Stimulated activated naive CD8-positive, alpha-beta T cell treated with anti-CD3 and anti-CD28 coated beads, Interleukin-15, amount 100 ng/mL, for 72 hours (primary cell): Measurements from ENCODE around the gene SPOCK1.

Experiments
- ATAC-seq: fragments of 150-1000 bp; cut with Tn5 transposase; 2 replicates; pipeline ENCODE4 v1.10.0; 2021; ENCODE audit warnings: mild to moderate bottlenecking, moderate library complexity
- DNase-seq, 2 donors: peaks; one replicate each; pipeline ENCODE4 v3.0.0; 2021 to 2022
- H3K27ac Mint-ChIP-seq, 2 donors: one replicate each; pipeline ENCODE4 v1.8.0; 2022; ENCODE audit warnings: mild to moderate bottlenecking in 2 of 2, mixed read lengths in 2 of 2, moderate library complexity in 2 of 2
- H3K27me3 Mint-ChIP-seq: one replicate; pipeline ENCODE4 v1.8.0; 2022; ENCODE audit warnings: mixed read lengths
- H3K4me1 Mint-ChIP-seq: one replicate; pipeline ENCODE4 v1.8.0; 2022; ENCODE audit warnings: mild to moderate bottlenecking, mixed read lengths
- H3K4me3 Mint-ChIP-seq, 2 donors: one replicate each; pipeline ENCODE4 v1.8.0; 2022; ENCODE audit warnings: mild to moderate bottlenecking in 2 of 2, mixed read lengths in 2 of 2, moderate library complexity in 1 of 2
- H3K9me3 Mint-ChIP-seq, 2 donors: one replicate each; pipeline ENCODE4 v1.8.0; 2022; ENCODE audit warnings: mixed read lengths in 2 of 2

SPOCK1 gene

GRCh38 chr5:137058089-137058488 is 441.0 kb downstream of the SPOCK1 start:
- H3K27ac Mint-ChIP-seq, result no peak overlapping the region
- H3K27me3 Mint-ChIP-seq, result no peaks in the 10 kb centered on the region
- H3K4me3 Mint-ChIP-seq, result no peak overlapping the region
- ATAC-seq (no peak), DNase-seq (no peak)
- H3K9me3 Mint-ChIP-seq, result no peaks in the 10 kb centered on the region
- no peaks in the 10 kb centered on the region for H3K4me1 Mint-ChIP-seq

- no peak for ATAC-seq
Observed at GRCh38 chr5:137056676-137057075, 442.4 kb downstream of the SPOCK1 start.

GRCh38 chr5:137055271-137055872 is 443.8 kb downstream of the SPOCK1 start:
- ATAC-seq, result no peak

More at GRCh38 chr5:137056676-137057075, 442.4 kb downstream of the SPOCK1 start:
- H3K27me3 Mint-ChIP-seq, result no peaks in the 10 kb centered on the region
- DNase-seq, result no peak
- no peak overlapping the region for H3K27ac Mint-ChIP-seq
- H3K4me1 Mint-ChIP-seq, result no peaks in the 10 kb centered on the region
- H3K4me3 Mint-ChIP-seq, result no peak overlapping the region
- H3K9me3 Mint-ChIP-seq, result no peaks in the 10 kb centered on the region

GRCh38 chr5:137054792-137055191 is 444.3 kb downstream of the SPOCK1 start:
- Mint-ChIP-seq H3K4me3 (no peak overlapping the region), H3K9me3 (no peaks in the 10 kb centered on the region), H3K27ac (no peak overlapping the region), H3K27me3 (no peaks in the 10 kb centered on the region), H3K4me1 (no peaks in the 10 kb centered on the region)
- DNase-seq (no peak), ATAC-seq (no peak)

More at GRCh38 chr5:137055271-137055872, 443.8 kb downstream of the SPOCK1 start:
- DNase-seq, result no peak
- Mint-ChIP-seq H3K9me3 (no peaks in the 10 kb centered on the region), H3K4me1 (no peaks in the 10 kb centered on the region), H3K27me3 (no peaks in the 10 kb centered on the region), H3K4me3 (no peak overlapping the region), H3K27ac (no peak overlapping the region)

- Mint-ChIP-seq H3K4me3 (no peak overlapping the region), H3K4me1 (no peaks in the 10 kb centered on the region), H3K27ac (peak overlapping the region in 1 of 2 donors; percentile 52), H3K27me3 (no peaks in the 10 kb centered on the region), H3K9me3 (no peaks in the 10 kb centered on the region)
- DNase-seq (no peak), ATAC-seq (no peak)
Observed at GRCh38 chr5:137054335-137054734, 444.8 kb downstream of the SPOCK1 start.

- DNase-seq, result no peak
- Mint-ChIP-seq H3K27ac (no peak overlapping the region), H3K27me3 (no peaks in the 10 kb centered on the region), H3K9me3 (no peaks in the 10 kb centered on the region), H3K4me1 (no peaks in the 10 kb centered on the region), H3K4me3 (no peak overlapping the region)
- ATAC-seq, result no peak
Observed at GRCh38 chr5:137051161-137051560, 448.0 kb downstream of the SPOCK1 start.

GRCh38 chr5:137040641-137041340 is 458.3 kb downstream of the SPOCK1 start:
- H3K27me3 Mint-ChIP-seq, result peaks cover 7% of the 10 kb centered on the region
- H3K4me3 Mint-ChIP-seq, result no peak overlapping the region
- no peak overlapping the region for H3K27ac Mint-ChIP-seq
- H3K4me1 Mint-ChIP-seq, result no peaks in the 10 kb centered on the region
- ATAC-seq (no peak), DNase-seq (no peak)
- H3K9me3 Mint-ChIP-seq, result peaks cover 12% of the 10 kb centered on the region in 2 donors

- H3K27me3 Mint-ChIP-seq, result peaks cover 7% of the 10 kb centered on the region
- DNase-seq (no peak), ATAC-seq (no peak)
- no peak overlapping the region for H3K4me3 Mint-ChIP-seq
- peaks cover 12% of the 10 kb centered on the region in 2 donors for H3K9me3 Mint-ChIP-seq
- H3K4me1 Mint-ChIP-seq, result no peaks in the 10 kb centered on the region
- no peak overlapping the region for H3K27ac Mint-ChIP-seq
Observed at GRCh38 chr5:137040024-137040423, 459.1 kb downstream of the SPOCK1 start.

GRCh38 chr5:137037848-137038247 is 461.3 kb downstream of the SPOCK1 start:
- Mint-ChIP-seq H3K9me3 (peaks cover 11 to 12% of the 10 kb centered on the region in 2 donors), H3K27ac (no peak overlapping the region), H3K27me3 (peaks cover 7% of the 10 kb centered on the region)

GRCh38 chr5:137036640-137037039 is 462.5 kb downstream of the SPOCK1 start:
- no peaks in the 10 kb centered on the region for H3K4me1 Mint-ChIP-seq
- peaks cover 7% of the 10 kb centered on the region for H3K27me3 Mint-ChIP-seq
- no peak for DNase-seq
- no peak for ATAC-seq
- no peak overlapping the region for H3K27ac Mint-ChIP-seq
- H3K9me3 Mint-ChIP-seq, result peaks cover 0 to 9% of the 10 kb centered on the region in 2 donors
- no peak overlapping the region for H3K4me3 Mint-ChIP-seq

More at GRCh38 chr5:137037848-137038247, 461.3 kb downstream of the SPOCK1 start:
- Mint-ChIP-seq H3K4me3 (no peak overlapping the region), H3K4me1 (no peaks in the 10 kb centered on the region)
- ATAC-seq, result no peak
- no peak for DNase-seq

GRCh38 chr5:137035480-137035878 is 463.6 kb downstream of the SPOCK1 start:
- ATAC-seq, result no peak
- H3K27me3 Mint-ChIP-seq, result peaks cover 7% of the 10 kb centered on the region
- no peak overlapping the region for H3K4me3 Mint-ChIP-seq
- H3K4me1 Mint-ChIP-seq, result no peaks in the 10 kb centered on the region
- peaks cover 0 to 9% of the 10 kb centered on the region in 2 donors for H3K9me3 Mint-ChIP-seq
- H3K27ac Mint-ChIP-seq, result no peak overlapping the region
- no peak for DNase-seq

GRCh38 chr5:137034764-137035479 is 464.2 kb downstream of the SPOCK1 start:
- peaks cover 0 to 9% of the 10 kb centered on the region in 2 donors for H3K9me3 Mint-ChIP-seq
- H3K4me3 Mint-ChIP-seq, result no peak overlapping the region
- H3K4me1 Mint-ChIP-seq, result no peaks in the 10 kb centered on the region
- ATAC-seq (no peak), DNase-seq (no peak)
- H3K27me3 Mint-ChIP-seq, result peaks cover 7% of the 10 kb centered on the region
- H3K27ac Mint-ChIP-seq, result no peak overlapping the region

GRCh38 chr5:137034213-137034612 is 464.9 kb downstream of the SPOCK1 start:
- Mint-ChIP-seq H3K4me1 (no peaks in the 10 kb centered on the region), H3K9me3 (peaks cover 0 to 9% of the 10 kb centered on the region in 2 donors), H3K4me3 (no peak overlapping the region), H3K27me3 (peaks cover 7% of the 10 kb centered on the region), H3K27ac (no peak overlapping the region)
- ATAC-seq (no peak), DNase-seq (no peak)

- H3K27ac Mint-ChIP-seq, result no peak overlapping the region
- no peak for ATAC-seq
- H3K9me3 Mint-ChIP-seq, result peaks cover 0 to 4% of the 10 kb centered on the region in 2 donors
- no peak overlapping the region for H3K4me3 Mint-ChIP-seq
- no peaks in the 10 kb centered on the region for H3K4me1 Mint-ChIP-seq
- no peak for DNase-seq
- peaks cover 1% of the 10 kb centered on the region for H3K27me3 Mint-ChIP-seq
Observed at GRCh38 chr5:137032929-137033328, 466.2 kb downstream of the SPOCK1 start.

GRCh38 chr5:137027758-137028157 is 471.4 kb downstream of the SPOCK1 start:
- Mint-ChIP-seq H3K9me3 (peaks cover 0 to 4% of the 10 kb centered on the region in 2 donors), H3K27ac (no peak overlapping the region), H3K27me3 (no peaks in the 10 kb centered on the region), H3K4me1 (no peaks in the 10 kb centered on the region), H3K4me3 (no peak overlapping the region)
- DNase-seq (no peak), ATAC-seq (no peak)

GRCh38 chr5:137026296-137026695 is 472.8 kb downstream of the SPOCK1 start:
- H3K27ac Mint-ChIP-seq, result no peak overlapping the region
- ATAC-seq (no peak), DNase-seq (no peak)
- H3K27me3 Mint-ChIP-seq, result no peaks in the 10 kb centered on the region
- H3K9me3 Mint-ChIP-seq, result no peaks in the 10 kb centered on the region
- no peak overlapping the region for H3K4me3 Mint-ChIP-seq
- no peaks in the 10 kb centered on the region for H3K4me1 Mint-ChIP-seq
